ENCODE data around the gene ATP13A2. TPM values are rescaled to one million over a fixed set of nuclear protein-coding genes. Genes with fewer than 3 reads are reported as not detected.

ATP13A2 gene
- total and polyA plus RNA-seq, 8 donors, result 11.1 to 249 (median 24.8) TPM

DNA sequence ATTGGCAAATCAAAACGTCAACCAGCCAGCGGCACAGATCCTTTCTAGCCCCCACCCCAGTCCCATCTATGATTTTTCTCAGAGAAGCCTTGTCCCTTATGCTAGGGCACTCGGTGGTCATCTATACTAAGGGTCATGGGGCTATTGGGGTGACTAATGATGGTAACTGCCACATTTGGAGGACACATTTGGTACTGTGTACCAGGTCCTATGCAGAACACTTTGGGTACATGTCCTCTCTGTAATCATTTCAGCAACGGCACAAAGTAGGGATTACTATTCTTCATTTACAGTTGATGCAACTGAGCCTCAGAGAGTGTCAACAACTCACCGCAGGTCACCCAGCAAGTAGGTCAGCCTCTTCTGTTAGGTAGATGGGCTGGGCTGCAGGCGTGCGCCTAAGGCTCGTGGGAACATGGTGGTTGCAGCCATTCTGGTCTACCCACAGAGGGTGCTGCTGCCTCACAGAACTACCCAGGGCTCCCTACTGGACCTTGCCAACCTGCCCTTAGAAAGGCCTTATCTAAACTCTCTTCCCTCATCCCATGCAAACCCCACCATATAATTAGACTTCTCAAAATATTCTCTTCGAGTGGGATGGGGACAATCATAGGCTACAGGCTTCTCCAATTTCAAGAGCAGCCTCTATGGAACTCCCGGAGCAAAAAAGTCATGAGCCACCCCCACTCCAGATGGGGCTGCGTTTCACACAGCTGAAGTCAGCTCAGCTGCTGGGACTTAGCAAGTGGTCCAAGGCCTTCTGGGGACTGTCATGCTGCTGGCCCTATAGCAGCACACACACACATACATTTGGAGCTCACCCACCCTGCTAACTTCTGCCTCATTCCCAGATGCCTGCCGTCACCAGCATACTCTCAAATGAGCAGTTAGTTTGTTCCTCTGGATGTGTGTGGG lies 47.9 kb upstream of the ATP13A2 start:
- no peaks in the 10 kb centered on the region for H3K36me3 ChIP-seq
- 37 to 40% (median 38%) methylated on average over 12 of the region's 12 CpGs for WGBS, 5 donors
- DNase-seq, result peak; percentile 78 to 88
- H3K27me3 ChIP-seq, result no peaks in the 10 kb centered on the region
- H3K4me3 ChIP-seq, result no peak overlapping the region
- TF ChIP-seq, protein P1, sequence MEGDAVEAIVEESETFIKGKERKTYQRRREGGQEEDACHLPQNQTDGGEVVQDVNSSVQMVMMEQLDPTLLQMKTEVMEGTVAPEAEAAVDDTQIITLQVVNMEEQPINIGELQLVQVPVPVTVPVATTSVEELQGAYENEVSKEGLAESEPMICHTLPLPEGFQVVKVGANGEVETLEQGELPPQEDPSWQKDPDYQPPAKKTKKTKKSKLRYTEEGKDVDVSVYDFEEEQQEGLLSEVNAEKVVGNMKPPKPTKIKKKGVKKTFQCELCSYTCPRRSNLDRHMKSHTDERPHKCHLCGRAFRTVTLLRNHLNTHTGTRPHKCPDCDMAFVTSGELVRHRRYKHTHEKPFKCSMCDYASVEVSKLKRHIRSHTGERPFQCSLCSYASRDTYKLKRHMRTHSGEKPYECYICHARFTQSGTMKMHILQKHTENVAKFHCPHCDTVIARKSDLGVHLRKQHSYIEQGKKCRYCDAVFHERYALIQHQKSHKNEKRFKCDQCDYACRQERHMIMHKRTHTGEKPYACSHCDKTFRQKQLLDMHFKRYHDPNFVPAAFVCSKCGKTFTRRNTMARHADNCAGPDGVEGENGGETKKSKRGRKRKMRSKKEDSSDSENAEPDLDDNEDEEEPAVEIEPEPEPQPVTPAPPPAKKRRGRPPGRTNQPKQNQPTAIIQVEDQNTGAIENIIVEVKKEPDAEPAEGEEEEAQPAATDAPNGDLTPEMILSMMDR (IDR thresholded peaks at IDR 0.05), result peak in 5 of 7 experiments; percentile 51 to 64 (median 61)
- TF ChIP-seq POLR2AphosphoS5 (IDR thresholded peaks at IDR 0.05), result peak in 1 of 3 donors; percentile 14
- no peak for TF ChIP-seq POLR2A (IDR thresholded peaks at IDR 0.05)
- peak overlapping the region in 2 of 5 donors; percentile 33 to 34 for H3K27ac ChIP-seq
- peaks cover 0 to 29% (median 6%) of the 10 kb centered on the region in 4 donors for H3K4me1 ChIP-seq
- H3K9me3 ChIP-seq, result no peaks in the 10 kb centered on the region
- intact Hi-C loops (cut with DNase I; ENCODE audit: low total_unique reads), result loop anchor here (5.0 kb wide), 1 partner anchor 178 kb away; no protein-coding TSS in a partner anchor

DNA sequence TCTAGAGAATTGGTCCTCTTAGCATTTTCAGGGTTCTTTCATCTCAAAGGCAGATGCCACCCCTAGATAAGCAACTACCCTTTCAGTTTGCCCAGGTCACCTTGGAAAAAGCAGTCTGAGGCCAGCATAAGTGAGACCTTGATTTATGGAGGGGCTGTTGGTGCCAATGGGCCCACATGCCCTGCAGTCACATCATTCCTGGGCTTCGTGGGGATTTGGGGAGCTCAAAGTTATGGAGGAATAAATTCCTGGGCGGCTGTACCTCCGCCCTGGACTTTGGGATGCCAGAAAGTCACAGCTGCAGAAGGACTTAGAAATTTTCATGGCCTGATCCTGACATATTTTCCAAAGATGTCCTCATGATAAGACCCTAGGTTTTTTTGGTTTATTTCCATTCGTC lies 44.8 kb upstream of the ATP13A2 start:
- intact Hi-C loops (cut with DNase I; ENCODE audit: low total_unique reads), result no loop called here

DNA sequence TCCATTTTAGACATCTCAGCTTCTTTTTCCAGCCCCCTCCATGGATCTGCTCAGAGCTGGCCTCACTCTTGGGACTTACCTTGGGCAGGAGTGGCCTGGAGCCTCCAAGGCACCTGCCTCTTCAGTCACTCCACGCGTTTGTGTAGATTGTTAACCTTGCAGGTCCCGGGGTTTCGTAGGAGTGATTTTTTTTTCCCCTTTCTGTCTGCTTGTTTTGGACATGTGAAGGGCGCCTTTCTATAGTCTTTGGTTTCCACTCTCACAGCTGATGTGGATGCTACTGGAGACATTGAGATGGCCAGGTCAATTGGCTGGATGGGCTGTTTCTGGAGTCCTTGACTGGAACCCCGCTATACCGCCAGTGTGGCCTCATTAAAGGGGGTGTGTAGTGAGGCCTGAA lies 44.1 kb upstream of the ATP13A2 start:
- DNase-seq, result no peak
- intact Hi-C loops (cut with DNase I; ENCODE audit: low total_unique reads), result no loop called here
- H3K36me3 ChIP-seq, result peaks cover 0 to 8% (median 7%) of the 10 kb centered on the region in 4 donors
- no peaks in the 10 kb centered on the region for H3K27me3 ChIP-seq
- H3K4me1 ChIP-seq, result peaks cover 19 to 50% (median 32%) of the 10 kb centered on the region in 4 donors
- H3K27ac ChIP-seq, result peak overlapping the region in 1 of 5 donors; percentile 93
- WGBS, 5 donors, result 87 to 94% (median 91%) methylated on average over 7 of the region's 7 CpGs
- no peaks in the 10 kb centered on the region for H3K9me3 ChIP-seq
- TF ChIP-seq, protein P1 (IDR thresholded peaks at IDR 0.05), result no peak
- no peak for TF ChIP-seq POLR2A (IDR thresholded peaks at IDR 0.05)
- TF ChIP-seq EP300 (IDR thresholded peaks at IDR 0.05), result no peak
- TF ChIP-seq POLR2AphosphoS5 (IDR thresholded peaks at IDR 0.05), result no peak
- H3K4me3 ChIP-seq, result no peak overlapping the region

More for the DNA sequence above, 44.8 kb upstream of the ATP13A2 start:
- Histone ChIP-seq H3K9me3 (no peaks in the 10 kb centered on the region), H3K4me3 (no peak overlapping the region), H3K27me3 (no peaks in the 10 kb centered on the region), H3K27ac (no peak overlapping the region), H3K36me3 (peaks cover 0 to 3% (median under 1%) of the 10 kb centered on the region in 4 donors), H3K4me1 (peaks cover 17 to 43% (median 27%) of the 10 kb centered on the region in 4 donors)
- no peak for DNase-seq
- WGBS, 5 donors, result 71 to 84% (median 82%) methylated on average over 4 of the region's 4 CpGs
- no peak for TF ChIP-seq POLR2AphosphoS5 (IDR thresholded peaks at IDR 0.05)
- TF ChIP-seq, protein P1 (IDR thresholded peaks at IDR 0.05), result no peak
- no peak for TF ChIP-seq EP300 (IDR thresholded peaks at IDR 0.05)
- TF ChIP-seq POLR2A (IDR thresholded peaks at IDR 0.05), result no peak

DNA sequence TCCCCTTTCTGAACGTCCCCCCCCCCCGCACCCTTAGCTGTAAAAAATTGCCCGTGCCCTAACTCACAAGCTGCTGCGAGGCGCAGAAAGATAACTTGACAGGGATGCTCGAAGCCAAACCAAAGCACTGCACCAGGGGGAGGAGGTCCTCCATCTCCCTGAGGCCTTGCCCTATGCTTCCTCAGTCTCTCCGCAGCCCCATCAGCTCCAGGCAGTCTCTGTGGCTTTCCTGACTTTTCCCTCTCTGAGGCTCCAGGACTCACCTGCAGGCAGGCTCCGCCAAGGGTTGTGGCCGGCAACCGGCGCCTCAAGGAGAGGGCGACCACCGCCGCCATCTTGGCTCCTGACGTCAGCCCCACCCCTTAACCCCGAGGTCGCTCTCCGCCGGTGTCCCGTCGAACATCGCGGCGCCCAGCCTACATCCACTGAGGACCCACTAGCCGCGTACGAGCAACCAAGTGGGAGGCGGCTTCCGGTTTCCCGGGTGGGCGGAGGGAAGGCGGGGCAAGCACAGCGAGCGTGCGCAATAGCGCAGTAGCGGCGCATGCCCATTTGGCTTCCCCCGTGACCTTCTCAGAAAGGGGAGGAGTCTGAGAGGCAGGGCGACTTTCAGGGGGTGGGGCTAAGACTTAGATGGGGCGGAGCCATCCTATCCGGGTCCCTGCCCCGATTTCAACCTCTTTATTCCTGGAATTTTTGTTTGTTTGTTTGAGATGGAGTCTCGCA lies 42.1 kb upstream of the ATP13A2 start, which contains the start of gene SDHB:
Gene SDHB, minus strand, starts transcription at position 348 of the 726 bp plus-strand sequence. Its CDS starts 13 bp downstream, at position 335.
- 0 to 1% (median 0%) methylated on average over 31 to 44 of the region's 44 CpGs for WGBS, 5 donors
- H3K27ac ChIP-seq, result peak within 1 kb of the TSS; percentile 81 to 95 (median 91)
- peaks cover 19 to 39% (median 30%) of the 10 kb centered on the region in 4 donors for H3K4me1 ChIP-seq
- intact Hi-C loops (cut with DNase I; ENCODE audit: low total_unique reads), result no loop called here
- TF ChIP-seq POLR2AphosphoS5 (IDR thresholded peaks at IDR 0.05) (peak; percentile 98 to 99 (median 99)), EP300 (IDR thresholded peaks at IDR 0.05) (no peak), POLR2A (IDR thresholded peaks at IDR 0.05) (peak in 2 of 4 donors; percentile 77 to 89)
- TF ChIP-seq, protein P1 (IDR thresholded peaks at IDR 0.05), result no peak
- DNase-seq, result peak; percentile 99 to 100
- H3K27me3 ChIP-seq, result no peaks in the 10 kb centered on the region
- peak within 1 kb of the TSS; percentile 74 to 91 (median 83) for H3K4me3 ChIP-seq
- H3K9me3 ChIP-seq, result no peaks in the 10 kb centered on the region
- peaks cover 7 to 26% (median 25%) of the 10 kb centered on the region in 4 donors for H3K36me3 ChIP-seq

Data from stomach (tissue), 9 donors.